Upper lobe of right lung (tissue), 1 donor: ENCODE measurements around the gene IGF2R. TPM values are rescaled to one million over a fixed set of nuclear protein-coding genes. Genes with fewer than 3 reads are reported as not detected.

Experiments used
- ATAC-seq: fragments of 200-7000 bp; cut with Tn5 transposase; one replicate; pipeline ENCODE4 v1.9.1; 2020; ENCODE audit warnings: mild to moderate bottlenecking, moderate library complexity
- DNase-seq: peaks from one replicate; pipeline ENCODE4 v3.0.0-alpha.2; 2020
- H3K27ac ChIP-seq: fragments of 200-600 bp; one replicate; pipeline ENCODE4 v1.8.0; 2022
- H3K27me3 ChIP-seq: fragments of 200-600 bp; one replicate; pipeline ENCODE4 v1.8.0; 2022; ENCODE audit warnings: mild to moderate bottlenecking
- H3K36me3 ChIP-seq: fragments of 200-600 bp; one replicate; pipeline ENCODE4 v1.8.0; 2022
- H3K4me1 ChIP-seq: fragments of 200-600 bp; one replicate; pipeline ENCODE4 v1.8.0; 2022
- H3K4me3 ChIP-seq: fragments of 200-600 bp; one replicate; pipeline ENCODE4 v1.8.0; 2022; ENCODE audit warnings: mild to moderate bottlenecking
- H3K9me3 ChIP-seq: fragments of 200-600 bp; one replicate; pipeline ENCODE4 v1.8.0; 2022
- CTCF ChIP-seq: fragments of 200-600 bp; IDR thresholded peaks from one replicate; pipeline ENCODE4 v1.8.0; 2022; ENCODE audit warnings: antibody characterized with exemption
- intact Hi-C: fragments of 100-400 bp; cut with DNase I; formaldehyde crosslinking; loops from one replicate; pipeline ENCODE4 v1.11.0; 2022
- total RNA-seq: library from RNA; stranded (reverse); fragmentation: NEBNext Ultra II Directional; extraction: Animal tissue kit (Norgen Biotek cat#: 25700); gene quantifications from one replicate; pipeline ENCODE4 v1.2.1, GENCODE V29; 2021
- donor health status: DM: no; HTN: yes; CAD: no; lungs with severe emphysema.

Gene IGF2R
- total RNA-seq, 1 donor from 2014 or later: 144 TPM

- peaks cover 96% of the 10 kb centered on the region for H3K36me3 ChIP-seq
- no peaks in the 10 kb centered on the region for H3K27me3 ChIP-seq
- intact Hi-C loops: no loop called here
- no peak overlapping the region for H3K4me3 ChIP-seq
- TF ChIP-seq CTCF: no peak
- no peak for DNase-seq
- no peak for ATAC-seq
- no peaks in the 10 kb centered on the region for H3K9me3 ChIP-seq
- H3K27ac ChIP-seq: no peak overlapping the region
- no peaks in the 10 kb centered on the region for H3K4me1 ChIP-seq
Measured at GRCh38 chr6:160077024-160077423, 108.1 kb downstream of the IGF2R start.

- no peak overlapping the region for H3K4me3 ChIP-seq
- ATAC-seq (no peak), DNase-seq (no peak)
- H3K27me3 ChIP-seq: no peaks in the 10 kb centered on the region
- intact Hi-C loops: no loop called here
- no peaks in the 10 kb centered on the region for H3K4me1 ChIP-seq
- TF ChIP-seq CTCF: no peak
- H3K36me3 ChIP-seq: peaks cover 96% of the 10 kb centered on the region
- no peak overlapping the region for H3K27ac ChIP-seq
- H3K9me3 ChIP-seq: no peaks in the 10 kb centered on the region
Measured at GRCh38 chr6:160077526-160077925, 108.6 kb downstream of the IGF2R start.

- TF ChIP-seq CTCF: no peak
- H3K4me1 ChIP-seq: no peaks in the 10 kb centered on the region
- no peak for DNase-seq
- H3K27ac ChIP-seq: no peak overlapping the region
- no peak overlapping the region for H3K4me3 ChIP-seq
- ATAC-seq: no peak
- no peaks in the 10 kb centered on the region for H3K27me3 ChIP-seq
- H3K36me3 ChIP-seq: peaks cover 95% of the 10 kb centered on the region
- H3K9me3 ChIP-seq: no peaks in the 10 kb centered on the region
- intact Hi-C loops: no loop called here
Measured at GRCh38 chr6:160078883-160079685, 110.2 kb downstream of the IGF2R start.

GRCh38 chr6:160079686-160080043 is 110.8 kb downstream of the IGF2R start:
- peaks cover 96% of the 10 kb centered on the region for H3K36me3 ChIP-seq
- no peak for ATAC-seq
- intact Hi-C loops: no loop called here

GRCh38 chr6:160080097-160080496 is 111.2 kb downstream of the IGF2R start:
- Histone ChIP-seq H3K36me3 (peaks cover 96% of the 10 kb centered on the region), H3K4me1 (no peaks in the 10 kb centered on the region), H3K4me3 (no peak overlapping the region), H3K27me3 (no peaks in the 10 kb centered on the region), H3K27ac (no peak overlapping the region), H3K9me3 (no peaks in the 10 kb centered on the region)
- intact Hi-C loops: no loop called here
- ATAC-seq (no peak), DNase-seq (no peak)
- no peak for TF ChIP-seq CTCF

More at GRCh38 chr6:160079686-160080043, 110.8 kb downstream of the IGF2R start:
- DNase-seq: no peak
- Histone ChIP-seq H3K4me3 (no peak overlapping the region), H3K4me1 (no peaks in the 10 kb centered on the region), H3K27me3 (no peaks in the 10 kb centered on the region), H3K27ac (no peak overlapping the region), H3K9me3 (no peaks in the 10 kb centered on the region)
- no peak for TF ChIP-seq CTCF
